ENCODE data around the gene MGAT4A. TPM values are rescaled to one million over a fixed set of nuclear protein-coding genes. Genes with fewer than 3 reads are reported as not detected.

The MGAT4A gene
- total and polyA plus RNA-seq, 2 of the 8 experiments (the other 6 are each of a cell fraction or from before 2014, with no cell fraction given), result 1.4 to 7.7 TPM

- H3K27me3 ChIP-seq (replicated peaks in 1 of 4; ENCODE audit: control insufficient read depth in 3 of 4, extremely low read depth in 1 of 4, insufficient read depth in 3 of 4, low read length in 3 of 4), result peaks cover 2 to 32% (median 27%) of the 10 kb centered on the region in 4 experiments
- WGBS, 2 experiments (ENCODE audit: extremely low coverage in 1 of 2, insufficient coverage in 1 of 2, insufficient read length in 1 of 2, insufficient replicate concordance in 2 of 2, low coverage in 1 of 2, low lambda C conversion rate in 2 of 2, missing lambda C conversion rate in 1 of 2), result 87% methylated on average over 8 of the region's 8 CpGs; no CpG with 5 or more reads in 1 of the 2 experiments
- CTCF ChIA-PET (ENCODE audit: partially characterized antibody), result no interaction called here
Measured at GRCh38 chr2:98732430-98733051, 1.6 kb upstream of the MGAT4A start.

More at GRCh38 chr2:98732430-98733051, 1.6 kb upstream of the MGAT4A start:
- no peaks in the 10 kb centered on the region for H3K79me2 ChIP-seq (ENCODE audit: control insufficient read depth in 1 of 2, insufficient read depth in 2 of 2, low read length in 2 of 2)
- no peak overlapping the region for H2AFZ ChIP-seq (ENCODE audit: low read length)
- no peak overlapping the region for H4K8ac ChIP-seq (ENCODE audit: extremely low read depth, insufficient read depth, low read length)
- no peaks in the 10 kb centered on the region for H3K79me1 ChIP-seq (ENCODE audit: low read depth, low read length)
- no peak overlapping the region for H3K18ac ChIP-seq (ENCODE audit: extremely low read depth, low read length)
- no peak overlapping the region for H3K14ac ChIP-seq (ENCODE audit: insufficient read length)
- no peak for DNase-seq (ENCODE audit: low read depth in 1 of 2, low spot score in 2 of 2)
- H3K9me3 ChIP-seq (ENCODE audit: insufficient read depth in 2 of 2, low read depth in 1 of 2, low read length in 1 of 2), result peaks cover 0 to 5% of the 10 kb centered on the region in 2 experiments; a peak in 1 of 4 replicates
- TF ChIP-seq KDM4A (IDR thresholded peaks at IDR 0.05; ENCODE audit: low read depth, low read length, severe bottlenecking), result no peak
- no peak for TF ChIP-seq SUZ12 (IDR thresholded peaks at IDR 0.05; ENCODE audit: low read length)
- no peak for TF ChIP-seq KDM1A (IDR thresholded peaks at IDR 0.05; ENCODE audit: borderline replicate concordance, low read length)
- no peak for TF ChIP-seq PHF8 (conservative IDR thresholded peaks at IDR 0.05; ENCODE audit: low read depth, low read length)
- no peak for TF ChIP-seq EP300 (IDR thresholded peaks at IDR 0.05; ENCODE audit: borderline replicate concordance in 1 of 2, low read depth in 2 of 2, low read length in 2 of 2)
- no peak for TF ChIP-seq ATF2 (IDR thresholded peaks at IDR 0.05; ENCODE audit: low read length)
- H3K36me3 ChIP-seq (ENCODE audit: control insufficient read depth in 2 of 4, insufficient read depth in 4 of 4, low read length in 3 of 4), result no peaks in the 10 kb centered on the region
- H2BK5ac ChIP-seq (ENCODE audit: low read depth, low read length), result no peak overlapping the region
- H2AK5ac ChIP-seq (ENCODE audit: low read depth, low read length), result no peak overlapping the region
- POLR2A ChIA-PET (ENCODE audit: partially characterized antibody), result no interaction called here
- no peak overlapping the region for H3K27ac ChIP-seq (ENCODE audit: low read depth, low read length)
- no peaks in the 10 kb centered on the region for H4K20me1 ChIP-seq (replicated peaks in 1 of 2; ENCODE audit: control insufficient read depth in 1 of 2, insufficient read depth in 2 of 2, low read length in 2 of 2)
- H3K56ac ChIP-seq (replicated peaks; ENCODE audit: insufficient read length, low read depth, low read length), result no peak overlapping the region
- H3K4me3 ChIP-seq (ENCODE audit: extremely low read depth in 1 of 4, insufficient read depth in 2 of 4, low read depth in 3 of 4, low read length in 4 of 4), result no peak overlapping the region
- no peak overlapping the region for H3K4ac ChIP-seq (replicated peaks; ENCODE audit: insufficient read length, low read depth, low read length)
- no peak overlapping the region for H2BK15ac ChIP-seq (ENCODE audit: low read length)
- no peak overlapping the region for H3K9ac ChIP-seq (replicated peaks in 1 of 4; ENCODE audit: extremely low read depth in 1 of 4, low read depth in 3 of 4, low read length in 3 of 4)
- H3K23me2 ChIP-seq (ENCODE audit: low read depth, low read length), result peaks cover 4% of the 10 kb centered on the region; the same call in 1 of the 2 replicates
- FAIRE-seq, result no peak
- H2BK20ac ChIP-seq (ENCODE audit: low read length), result no peak overlapping the region
- H3K23ac ChIP-seq (ENCODE audit: insufficient read length), result no peak overlapping the region
- H2BK120ac ChIP-seq (replicated peaks; ENCODE audit: low read depth, low read length), result no peak overlapping the region
- H3K4me2 ChIP-seq (ENCODE audit: insufficient read depth in 1 of 2, low read depth in 2 of 2, low read length in 2 of 2), result peak overlapping the region in 1 of 2 experiments; percentile 74; a peak in 1 of 4 replicates
- H4K5ac ChIP-seq (ENCODE audit: insufficient read length, low read depth, low read length), result no peak overlapping the region
- peaks cover 0 to 5% (median under 1%) of the 10 kb centered on the region in 4 experiments; a peak in 3 of 7 replicates for H3K4me1 ChIP-seq (replicated peaks in 1 of 4; ENCODE audit: control insufficient read depth in 3 of 4, insufficient read depth in 4 of 4, low read length in 3 of 4)
- no peak overlapping the region for H4K91ac ChIP-seq (replicated peaks; ENCODE audit: insufficient read length, low read length)
- H2BK12ac ChIP-seq (ENCODE audit: low read depth, low read length), result no peak overlapping the region

Measured in H1 (cell line).